NCI-H1417 treated with DMSO at 0.1 percent for 48 hours (cell line): ENCODE data around the gene SETD3.

Experiments
- DNase-seq: peaks from one replicate; lab custom pipeline; 2025; lab: John Stamatoyannopoulos, UW

SETD3 gene

GRCh38 chr14:99497341-99497740 is 16.7 kb upstream of the SETD3 start:
- no peak for DNase-seq

- no peak for DNase-seq
Observed at GRCh38 chr14:99484106-99484505, 3.4 kb upstream of the SETD3 start.

- no peak for DNase-seq
Observed at GRCh38 chr14:99481745-99482099, 1.1 kb upstream of the SETD3 start.

GRCh38 chr14:99480917-99481744 is 472 bp upstream of the SETD3 start, which contains the start of gene CCNK:
TSS of gene CCNK (plus strand) at chr14:99481409. CDS start at chr14:99492678, 11,269 bp downstream.
- peak; percentile 98 for DNase-seq

GRCh38 chr14:99479160-99479905 is 1.3 kb downstream of the SETD3 start:
- DNase-seq: no peak

GRCh38 chr14:99478128-99478527 is 2.5 kb downstream of the SETD3 start:
- DNase-seq: no peak

- no peak for DNase-seq
Observed at GRCh38 chr14:99476864-99477263, 3.8 kb downstream of the SETD3 start.

- no peak for DNase-seq
Observed at GRCh38 chr14:99475660-99476059, 5.0 kb downstream of the SETD3 start.

- DNase-seq: no peak
Observed at GRCh38 chr14:99475179-99475578, 5.5 kb downstream of the SETD3 start.

- DNase-seq: no peak
Observed at GRCh38 chr14:99473458-99473857, 7.2 kb downstream of the SETD3 start.

- DNase-seq: no peak
Observed at GRCh38 chr14:99472937-99473336, 7.7 kb downstream of the SETD3 start.

- DNase-seq: no peak
Observed at GRCh38 chr14:99471731-99472130, 8.9 kb downstream of the SETD3 start.

GRCh38 chr14:99468836-99469592 is 11.6 kb downstream of the SETD3 start:
- no peak for DNase-seq

GRCh38 chr14:99468081-99468480 is 12.6 kb downstream of the SETD3 start:
- no peak for DNase-seq

- no peak for DNase-seq
Observed at GRCh38 chr14:99467336-99468078, 13.2 kb downstream of the SETD3 start.

GRCh38 chr14:99466758-99467157 is 13.9 kb downstream of the SETD3 start:
- DNase-seq: no peak

- DNase-seq: no peak
Observed at GRCh38 chr14:99465288-99465687, 15.4 kb downstream of the SETD3 start.

GRCh38 chr14:99463974-99464373 is 16.7 kb downstream of the SETD3 start:
- no peak for DNase-seq

GRCh38 chr14:99462210-99462609 is 18.4 kb downstream of the SETD3 start:
- no peak for DNase-seq

- no peak for DNase-seq
Observed at GRCh38 chr14:99461411-99462085, 19.1 kb downstream of the SETD3 start.

- DNase-seq: no peak
Observed at GRCh38 chr14:99460793-99461192, 19.9 kb downstream of the SETD3 start.
